HepG2 (cell line): ENCODE results near the gene MYO1C. TPM values are rescaled to one million over a fixed set of nuclear protein-coding genes. Genes with fewer than 3 reads are reported as not detected.

Experiments used
- ATF7 ChIP-seq, 2 experiments: fragments of 450-650 bp in 1 of 2; sonication (generic) in 1 of 2; formaldehyde crosslinking in 1 of 2; IDR thresholded peaks; 2 replicates each; pipeline versions ENCODE4 v1.4.0 to v1.6.1; 2016 to 2020; ENCODE audit warnings: antibody characterized with exemption in 1 of 2, mild to moderate bottlenecking in 1 of 2, missing genetic modification reagents in 1 of 2
- EEA1 ChIP-seq: sonication (generic); formaldehyde crosslinking; IDR thresholded peaks from 2 replicates; pipeline ENCODE4 v1.5.1; 2020; ENCODE audit warnings: mild to moderate bottlenecking, missing genetic modification reagents, borderline replicate concordance
- HNRNPUL1 ChIP-seq: fragments of 200-400 bp; formaldehyde crosslinking; IDR thresholded peaks from 2 replicates; pipeline ENCODE4 v1.6.1; 2017; ENCODE audit warnings: low read depth, mild to moderate bottlenecking, low read length, moderate library complexity
- PHF20 ChIP-seq: sonication (generic); formaldehyde crosslinking; IDR thresholded peaks from 2 replicates; pipeline ENCODE4 v1.5.0; 2020; ENCODE audit warnings: mild to moderate bottlenecking, missing genetic modification reagents
- SMARCC2 ChIP-seq: fragments of 450-650 bp; IDR thresholded peaks from 2 replicates; pipeline ENCODE4 v1.6.1; 2017; ENCODE audit warnings: antibody characterized with exemption, mild to moderate bottlenecking
- TERF1 ChIP-seq: sonication (generic); formaldehyde crosslinking; IDR thresholded peaks from 2 replicates; pipeline ENCODE4 v1.8.0; 2022; ENCODE audit warnings: mild to moderate bottlenecking, missing genetic modification reagents, moderate library complexity
- THAP9 ChIP-seq: sonication (generic); formaldehyde crosslinking; IDR thresholded peaks from 2 replicates; pipeline ENCODE4; 2020; ENCODE audit warnings: missing genetic modification reagents, mild to moderate bottlenecking, borderline replicate concordance
- YY1 ChIP-seq: IDR thresholded peaks from 2 replicates; pipeline ENCODE4 v1.6.1; 2011; ENCODE audit warnings: low read length, low read depth, moderate library complexity, mild to moderate bottlenecking; ENCODE audit not compliant: insufficient read depth, insufficient replicate concordance
- ZFP62 ChIP-seq: sonication (generic); formaldehyde crosslinking; IDR thresholded peaks from 2 replicates; pipeline ENCODE4 v1.4.0; 2020; ENCODE audit warnings: missing genetic modification reagents
- ZFP90 ChIP-seq: sonication (generic); formaldehyde crosslinking; IDR thresholded peaks from 2 replicates; pipeline ENCODE4 v1.8.0; 2022; ENCODE audit warnings: missing genetic modification reagents, mild to moderate bottlenecking, inconsistent platforms, borderline replicate concordance
- ZIK1 ChIP-seq: sonication (generic); formaldehyde crosslinking; IDR thresholded peaks from 2 replicates; pipeline ENCODE4 v1.5.0; 2020; ENCODE audit warnings: mild to moderate bottlenecking, low read depth, missing genetic modification reagents, borderline replicate concordance
- ZNF138 ChIP-seq: sonication (generic); formaldehyde crosslinking; IDR thresholded peaks from 2 replicates; pipeline ENCODE4 v1.5.0; 2020; ENCODE audit warnings: mild to moderate bottlenecking, low read depth, missing genetic modification reagents
- ZNF691 ChIP-seq: sonication (generic); formaldehyde crosslinking; IDR thresholded peaks from 2 replicates; pipeline ENCODE4 v1.4.0; 2020; ENCODE audit warnings: missing genetic modification reagents, low read depth, mild to moderate bottlenecking, borderline replicate concordance
- ZNF7 ChIP-seq: IDR thresholded peaks from 2 replicates; pipeline ENCODE4 v1.6.1; 2016; ENCODE audit warnings: missing biosample characterization, missing genetic modification reagents
- ZNF879 ChIP-seq: sonication (generic); formaldehyde crosslinking; IDR thresholded peaks from 2 replicates; pipeline ENCODE4 v1.8.1; 2023; ENCODE audit warnings: missing genetic modification reagents
- ZSCAN25 ChIP-seq: sonication (generic); formaldehyde crosslinking; IDR thresholded peaks from 2 replicates; pipeline ENCODE4 v1.8.0; 2022; ENCODE audit warnings: mild to moderate bottlenecking, missing genetic modification reagents
- polyA plus RNA-seq, 8 experiments: library from polyadenylated mRNA; depleted of rRNA in 3 of 8; stranded (reverse) in 7 of 8; unstranded in 1 of 8; fragments of >200 nt; fragmentation: Illumina TruSeq in 4 of 8; extraction: Trizol in 4 of 8; gene quantifications; 2 replicates each; pipeline versions ENCODE4 v1.2.1 to v1.2.3, GENCODE V29; 2011 to 2016; ENCODE audit warnings: low read depth in 4 of 8, missing spikeins in 1 of 8, mixed read lengths in 1 of 8; ENCODE audit not compliant: insufficient read depth in 1 of 8
- total RNA-seq, 5 experiments: library from RNA; depleted of rRNA; stranded (reverse); fragments of >200 nt; fragmentation: Illumina TruSeq; extraction: Trizol; gene quantifications; 2 replicates each; pipeline ENCODE4 v1.2.3, GENCODE V29; 2016; ENCODE audit warnings: low read depth in 1 of 5
- TF ChIP-seq, protein P1 (sequence below): sonication (generic); formaldehyde crosslinking; IDR thresholded peaks from 2 replicates; pipeline ENCODE4 v1.4.0; 2020; ENCODE audit warnings: missing genetic modification reagents

MYO1C gene
- total and polyA plus RNA-seq, 2 of the 13 experiments (the other 11 are each of a cell fraction or from before 2014, with no cell fraction given) = 22.7 to 40.8 TPM

GRCh38 chr17:1516388-1517161 is 24.1 kb upstream of the MYO1C start, which contains the start of gene INPP5K (continued):
- TF ChIP-seq THAP9 (CRISPR knock-in tag) (peak; percentile 43; the same call in 1 of the 2 replicates), ZNF879 (0 out of 2 replicates have a peak, but pooled peaks have one; percentile 63), ATF7 (IDR thresholded peaks at IDR 0.05) (no peak), ATF7 (CRISPR knock-in tag; IDR thresholded peaks at IDR 0.05) (no peak), HNRNPUL1 (no peak), ZNF7 (CRISPR knock-in tag) (no peak), EEA1 (CRISPR knock-in tag) (no peak), SMARCC2 (no peak), ZSCAN25 (CRISPR knock-in tag) (0 out of 2 replicates have a peak, but pooled peaks have one; percentile 15), TERF1 (no peak), ZIK1 (CRISPR knock-in tag) (0 out of 2 replicates have a peak, but pooled peaks have one; percentile 45), ZNF138 (no peak), ZFP90 (peak; percentile 31; the same call in 1 of the 2 replicates), YY1 (peak; percentile 74), ZFP62 (0 out of 2 replicates have a peak, but pooled peaks have one; percentile 64), PHF20 (CRISPR knock-in tag) (peak; percentile 91), ZNF691 (no peak)
- TF ChIP-seq, protein P1, sequence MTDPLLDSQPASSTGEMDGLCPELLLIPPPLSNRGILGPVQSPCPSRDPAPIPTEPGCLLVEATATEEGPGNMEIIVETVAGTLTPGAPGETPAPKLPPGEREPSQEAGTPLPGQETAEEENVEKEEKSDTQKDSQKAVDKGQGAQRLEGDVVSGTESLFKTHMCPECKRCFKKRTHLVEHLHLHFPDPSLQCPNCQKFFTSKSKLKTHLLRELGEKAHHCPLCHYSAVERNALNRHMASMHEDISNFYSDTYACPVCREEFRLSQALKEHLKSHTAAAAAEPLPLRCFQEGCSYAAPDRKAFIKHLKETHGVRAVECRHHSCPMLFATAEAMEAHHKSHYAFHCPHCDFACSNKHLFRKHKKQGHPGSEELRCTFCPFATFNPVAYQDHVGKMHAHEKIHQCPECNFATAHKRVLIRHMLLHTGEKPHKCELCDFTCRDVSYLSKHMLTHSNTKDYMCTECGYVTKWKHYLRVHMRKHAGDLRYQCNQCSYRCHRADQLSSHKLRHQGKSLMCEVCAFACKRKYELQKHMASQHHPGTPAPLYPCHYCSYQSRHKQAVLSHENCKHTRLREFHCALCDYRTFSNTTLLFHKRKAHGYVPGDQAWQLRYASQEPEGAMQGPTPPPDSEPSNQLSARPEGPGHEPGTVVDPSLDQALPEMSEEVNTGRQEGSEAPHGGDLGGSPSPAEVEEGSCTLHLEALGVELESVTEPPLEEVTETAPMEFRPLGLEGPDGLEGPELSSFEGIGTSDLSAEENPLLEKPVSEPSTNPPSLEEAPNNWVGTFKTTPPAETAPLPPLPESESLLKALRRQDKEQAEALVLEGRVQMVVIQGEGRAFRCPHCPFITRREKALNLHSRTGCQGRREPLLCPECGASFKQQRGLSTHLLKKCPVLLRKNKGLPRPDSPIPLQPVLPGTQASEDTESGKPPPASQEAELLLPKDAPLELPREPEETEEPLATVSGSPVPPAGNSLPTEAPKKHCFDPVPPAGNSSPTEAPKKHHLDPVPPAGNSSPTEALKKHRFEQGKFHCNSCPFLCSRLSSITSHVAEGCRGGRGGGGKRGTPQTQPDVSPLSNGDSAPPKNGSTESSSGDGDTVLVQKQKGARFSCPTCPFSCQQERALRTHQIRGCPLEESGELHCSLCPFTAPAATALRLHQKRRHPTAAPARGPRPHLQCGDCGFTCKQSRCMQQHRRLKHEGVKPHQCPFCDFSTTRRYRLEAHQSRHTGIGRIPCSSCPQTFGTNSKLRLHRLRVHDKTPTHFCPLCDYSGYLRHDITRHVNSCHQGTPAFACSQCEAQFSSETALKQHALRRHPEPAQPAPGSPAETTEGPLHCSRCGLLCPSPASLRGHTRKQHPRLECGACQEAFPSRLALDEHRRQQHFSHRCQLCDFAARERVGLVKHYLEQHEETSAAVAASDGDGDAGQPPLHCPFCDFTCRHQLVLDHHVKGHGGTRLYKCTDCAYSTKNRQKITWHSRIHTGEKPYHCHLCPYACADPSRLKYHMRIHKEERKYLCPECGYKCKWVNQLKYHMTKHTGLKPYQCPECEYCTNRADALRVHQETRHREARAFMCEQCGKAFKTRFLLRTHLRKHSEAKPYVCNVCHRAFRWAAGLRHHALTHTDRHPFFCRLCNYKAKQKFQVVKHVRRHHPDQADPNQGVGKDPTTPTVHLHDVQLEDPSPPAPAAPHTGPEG (CRISPR knock-in tag) = 0 out of 2 replicates have a peak, but pooled peaks have one; percentile 18
